SIG-M5 (cell line): ENCODE results near the gene CD1E.
"Not testable (repeated sequence)": the region's sequence is repeated elsewhere in the genome, so short reads cannot be mapped to it uniquely, and the experiment has no call there.

Source experiments
- DNase-seq: peaks from one replicate; lab custom pipeline; 2025; lab: John Stamatoyannopoulos, UW

The CD1E gene

DNA sequence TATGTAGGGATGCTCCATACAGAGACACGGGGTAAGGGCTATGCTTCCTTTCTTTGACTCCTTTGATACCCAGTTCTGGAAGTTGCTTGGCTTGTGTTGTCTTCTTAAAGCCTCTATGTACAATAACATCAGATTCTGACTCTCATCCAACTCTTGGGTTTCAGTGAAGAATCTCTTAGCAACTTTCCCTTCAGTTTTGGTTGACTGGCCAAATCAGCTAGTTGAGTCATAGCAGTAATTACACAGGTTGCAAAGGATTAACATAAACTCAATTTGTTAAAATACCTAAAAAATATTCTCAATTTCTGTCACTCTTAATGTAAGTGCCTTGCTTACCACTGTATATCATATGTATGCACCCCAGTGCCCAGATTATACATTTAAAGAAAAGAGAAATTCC, 9.2 kb downstream of the CD1E start:
- no peak for DNase-seq

DNA sequence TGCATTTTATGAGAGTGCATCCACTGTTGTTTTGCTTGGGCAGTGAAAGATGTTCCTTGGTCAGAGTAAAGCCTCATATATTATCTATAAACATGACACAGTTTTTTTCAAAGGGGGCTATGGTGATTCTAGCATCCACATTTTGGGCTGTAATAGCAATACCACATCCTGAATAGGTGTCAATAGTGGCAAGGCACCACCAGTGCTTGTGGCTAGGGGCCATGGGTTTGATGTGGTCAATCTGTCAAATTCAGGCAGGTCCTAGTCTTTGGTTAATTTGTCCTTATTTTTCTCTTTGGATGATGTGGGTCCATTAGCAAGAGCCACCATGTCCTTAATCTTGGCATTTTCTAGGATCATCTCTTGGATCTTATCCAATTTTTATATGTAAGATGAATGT, 13.1 kb downstream of the CD1E start:
- DNase-seq = no peak

DNA sequence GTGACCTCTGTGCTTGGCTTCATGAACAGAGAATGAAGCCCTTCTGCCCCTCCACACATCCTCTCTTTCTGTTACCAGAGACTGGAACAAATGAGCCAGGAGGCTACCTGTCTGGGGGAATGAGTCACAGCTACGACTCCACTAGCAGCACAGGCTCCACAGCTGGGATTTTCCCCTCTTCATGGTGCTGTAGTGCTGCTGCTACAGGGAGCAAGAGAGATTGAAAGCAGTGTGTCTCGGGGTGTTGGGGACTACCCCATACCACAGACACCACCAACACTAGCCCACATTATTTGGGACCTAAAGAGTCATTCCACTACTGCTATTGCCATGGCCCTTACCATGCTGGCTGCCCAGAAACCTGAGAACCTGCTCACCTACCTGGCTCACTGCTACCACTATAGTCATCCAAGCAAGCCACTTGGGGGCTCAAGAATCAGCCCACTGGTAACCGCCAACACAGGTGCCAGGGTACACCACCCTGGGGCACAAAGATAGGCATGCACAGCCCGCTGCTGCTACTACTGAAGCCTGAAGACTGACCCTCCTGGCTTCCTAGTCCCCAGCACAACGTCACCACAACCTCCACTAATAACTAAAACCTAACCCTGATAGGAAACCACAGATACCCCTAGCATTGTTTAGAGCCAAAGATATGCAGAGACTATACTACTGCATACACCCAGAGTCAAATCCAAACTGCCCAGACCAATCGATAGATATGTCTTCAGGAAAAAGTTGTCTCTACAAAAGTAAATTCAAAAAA, 17.7 kb downstream of the CD1E start:
- DNase-seq = no peak

DNA sequence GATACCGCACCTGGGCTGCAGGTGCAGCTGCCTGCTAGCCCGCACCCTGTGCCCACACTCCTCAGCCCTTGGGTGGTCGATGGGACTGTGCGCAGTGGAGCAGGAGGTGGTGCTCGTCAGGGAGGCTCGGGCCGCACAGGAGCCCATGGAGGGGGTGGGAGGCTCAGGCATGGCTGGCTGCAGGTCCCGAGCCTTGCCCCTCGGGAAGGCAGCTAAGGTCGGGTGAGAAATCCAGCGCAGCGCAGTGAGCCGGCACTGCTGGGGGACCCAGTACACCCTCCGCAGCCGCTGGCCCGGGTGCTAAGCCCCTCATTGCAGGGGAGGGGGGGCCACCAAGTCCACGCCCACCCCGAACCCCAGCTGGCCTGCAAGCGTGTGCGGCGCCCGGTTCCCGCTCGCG, 20.4 kb downstream of the CD1E start:
- not testable (repeated sequence) for DNase-seq

DNA sequence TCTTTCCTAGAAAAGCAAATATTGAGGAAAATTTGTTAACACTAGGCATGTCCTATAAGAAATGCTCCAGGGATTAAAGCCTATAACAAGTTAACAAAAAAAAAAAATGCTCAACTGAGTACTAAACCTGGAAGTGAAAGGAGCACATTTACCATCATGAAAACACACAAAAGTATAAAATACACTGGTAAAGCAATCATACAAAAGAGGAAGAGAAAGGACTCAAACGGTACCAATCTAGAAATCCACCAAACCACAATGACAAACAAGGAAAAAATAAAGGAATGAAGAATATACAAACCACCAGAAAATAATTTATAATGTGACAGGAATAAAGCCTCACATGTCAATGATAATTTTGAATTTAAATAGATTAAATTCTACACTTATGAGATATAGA, 21.2 kb downstream of the CD1E start:
- no peak for DNase-seq

DNA sequence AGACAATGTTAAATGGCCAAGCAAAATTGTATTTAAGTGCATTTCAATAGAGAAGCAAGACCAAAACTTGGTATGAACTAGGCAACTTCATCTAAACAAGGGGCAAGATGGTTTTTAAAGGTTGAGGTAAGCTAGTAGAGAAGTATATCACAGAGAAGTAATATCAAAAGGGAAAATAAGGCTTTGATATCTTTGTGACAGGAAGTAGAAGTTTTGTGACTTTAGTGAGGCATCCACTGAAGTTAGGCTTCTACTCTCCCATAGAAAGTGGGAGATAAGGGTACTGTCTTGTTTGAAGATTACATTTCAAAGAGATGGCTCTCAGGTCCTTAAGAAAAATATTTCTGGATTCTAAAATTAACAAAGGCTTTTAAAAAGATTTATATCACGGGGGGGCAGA, 36.6 kb downstream of the CD1E start:
- no peak for DNase-seq

DNA sequence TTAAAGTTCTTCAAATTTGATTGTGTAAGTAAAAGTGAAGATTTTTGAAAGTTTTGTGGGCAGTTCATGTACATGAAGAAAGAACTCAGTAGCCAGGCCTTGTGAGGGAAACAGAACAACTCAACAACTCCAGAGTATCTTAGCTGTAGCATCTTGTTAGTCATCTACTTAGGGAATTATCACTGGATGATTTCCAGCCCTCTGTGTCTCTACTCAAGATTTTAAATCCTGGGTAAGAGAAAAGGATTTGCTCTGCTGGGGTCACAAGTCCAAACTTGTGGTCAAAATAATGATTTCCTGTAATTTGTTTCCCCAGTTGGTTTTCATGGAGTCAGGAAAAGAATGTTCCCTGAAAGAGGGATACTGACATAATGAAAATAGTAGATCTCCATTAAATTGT, 37.4 kb downstream of the CD1E start:
- no peak for DNase-seq

DNA sequence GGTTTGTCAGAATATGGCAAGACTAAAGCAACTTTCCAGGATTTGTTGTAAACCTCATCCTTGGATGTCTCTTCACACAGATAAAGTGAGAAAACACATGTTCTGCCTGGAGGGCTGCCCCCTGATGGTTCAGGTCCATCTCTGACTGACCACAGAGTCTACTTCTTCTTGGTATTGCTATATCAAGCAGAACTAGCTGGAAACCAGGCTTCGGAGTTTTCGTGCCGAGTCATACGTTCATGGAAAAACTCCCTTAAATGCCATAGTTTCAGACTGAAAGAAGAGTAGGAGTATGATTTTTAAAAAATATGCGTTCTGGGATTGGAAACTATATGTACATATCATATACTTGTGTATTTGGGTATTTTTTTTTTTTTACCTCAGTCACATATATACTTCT, 39.8 kb downstream of the CD1E start:
- no peak for DNase-seq

DNA sequence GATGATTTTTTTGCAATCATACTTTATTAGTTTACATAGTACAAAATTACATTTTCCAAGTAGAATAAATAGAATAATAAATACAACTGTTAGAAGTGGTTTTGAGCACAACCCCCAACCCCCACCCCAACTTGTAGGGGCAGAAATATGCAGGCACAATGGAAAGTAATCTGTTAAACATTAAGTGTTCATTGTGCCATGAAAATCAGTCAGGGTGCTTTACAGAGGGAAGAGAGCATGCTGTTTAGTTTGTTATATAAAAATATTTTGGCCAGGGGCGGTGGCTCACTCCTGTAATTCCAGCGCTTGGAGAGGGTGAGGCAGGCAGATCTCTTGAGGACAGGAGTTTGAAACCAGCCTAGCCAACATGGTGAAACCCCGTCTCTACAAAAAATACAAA, 43.0 kb downstream of the CD1E start:
- DNase-seq = no peak

DNA sequence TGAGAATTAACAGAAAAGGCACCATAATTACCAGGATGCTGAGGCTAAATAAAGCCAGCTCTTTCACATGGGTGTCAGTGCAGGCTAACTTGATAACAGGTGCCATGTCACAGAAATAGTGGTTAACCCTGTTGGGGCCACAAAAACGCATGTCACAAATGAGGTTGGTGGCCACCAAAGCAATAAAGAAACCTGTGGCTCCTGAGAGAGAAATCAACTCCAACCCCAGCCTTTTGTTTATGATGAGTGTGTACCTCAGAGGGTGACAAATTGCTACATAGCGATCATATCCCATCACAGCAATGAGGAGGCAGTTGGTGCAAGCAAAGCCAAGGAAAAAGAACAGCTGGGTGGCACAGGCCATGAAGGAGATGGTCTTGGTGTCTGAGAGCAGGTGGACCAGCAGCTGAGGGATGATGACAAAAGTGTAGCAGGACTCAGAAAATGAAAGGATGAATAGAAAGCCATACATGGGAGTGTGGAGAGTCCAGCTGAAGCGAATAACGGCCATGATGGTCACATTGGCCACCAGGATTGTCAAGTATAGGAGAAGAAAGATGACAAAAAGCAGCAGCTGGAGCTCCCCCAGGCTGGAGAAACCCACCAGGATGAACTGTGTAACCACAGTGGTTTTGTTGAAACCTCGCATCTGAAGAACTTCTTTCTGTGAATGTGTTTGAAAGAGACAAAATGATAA, 45.3 kb downstream of the CD1E start, which contains the start of gene OR10T2:
TSS of gene OR10T2 (minus strand) at position 649 of the 697 bp plus-strand sequence. CDS start at position 649, 0 bp downstream.
- no peak for DNase-seq

DNA sequence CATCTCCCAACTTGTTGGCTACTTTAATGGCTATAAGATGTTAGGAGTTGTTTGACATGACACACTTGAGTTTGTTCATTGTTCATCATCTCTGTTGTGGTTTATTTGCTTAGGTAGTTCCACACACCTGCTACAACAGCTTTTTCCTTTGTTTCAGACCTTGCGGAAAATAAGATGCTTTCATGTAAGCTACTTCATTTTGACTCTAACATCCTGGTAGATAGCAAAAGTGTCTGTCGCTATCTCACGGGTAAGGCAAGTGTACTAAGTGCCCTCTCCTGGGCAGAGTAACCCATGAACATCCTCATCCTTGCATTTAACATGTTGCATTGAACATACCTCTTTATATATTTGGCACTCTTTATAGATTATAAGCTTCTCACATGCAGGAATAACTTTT, 47.2 kb downstream of the CD1E start:
- DNase-seq = no peak

DNA sequence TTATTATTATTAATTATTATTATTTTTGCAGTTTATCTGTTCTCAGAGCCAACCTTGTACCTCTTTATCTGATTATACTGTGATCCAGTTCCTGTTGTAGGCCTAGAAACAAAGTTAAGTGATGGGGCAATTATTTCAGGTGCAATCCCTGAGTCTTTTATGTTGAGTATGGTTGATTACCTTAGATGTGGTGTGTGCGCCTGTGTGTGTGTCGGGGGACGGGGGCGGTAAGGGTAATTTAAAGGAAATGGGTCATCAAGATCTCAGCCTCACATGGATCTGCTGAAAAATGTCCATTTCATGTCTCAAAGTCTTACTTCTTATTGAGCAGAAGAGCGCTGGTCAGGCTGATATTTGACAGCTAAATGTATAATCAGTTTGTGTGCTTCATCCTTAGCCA, 53.4 kb downstream of the CD1E start:
- no peak for DNase-seq
